ENCODE results near the gene SLC34A1.
A peak's percentile ranks its signal among the peaks of the same experiment; 100 is the strongest.
"Not testable (repeated sequence)": the region's sequence is repeated elsewhere in the genome, so short reads cannot be mapped to it uniquely, and the experiment has no call there.

Gene SLC34A1

GRCh38 chr5:177368869-177369644 lies 15.2 kb upstream of the SLC34A1 start:
- peak; percentile 9 to 13 for DNase-seq

- no peak for DNase-seq
Measured at GRCh38 chr5:177369645-177370440, 14.4 kb upstream of the SLC34A1 start.

GRCh38 chr5:177370488-177371119 lies 13.6 kb upstream of the SLC34A1 start:
- DNase-seq = no peak

GRCh38 chr5:177371120-177372033 lies 12.9 kb upstream of the SLC34A1 start:
- no peak for DNase-seq

- DNase-seq = peak; percentile 36 to 61
Measured at GRCh38 chr5:177372034-177372896, 12.0 kb upstream of the SLC34A1 start.

GRCh38 chr5:177372910-177373309 lies 11.3 kb upstream of the SLC34A1 start:
- no peak for DNase-seq

- no peak for DNase-seq
Measured at GRCh38 chr5:177373806-177374205, 10.4 kb upstream of the SLC34A1 start.

GRCh38 chr5:177374211-177374610 lies 10.0 kb upstream of the SLC34A1 start:
- DNase-seq = no peak

GRCh38 chr5:177375516-177375915 lies 8.7 kb upstream of the SLC34A1 start:
- DNase-seq = not testable (repeated sequence)

- no peak for DNase-seq
Measured at GRCh38 chr5:177376107-177376506, 8.1 kb upstream of the SLC34A1 start.

- no peak for DNase-seq
Measured at GRCh38 chr5:177377851-177378776, 6.1 kb upstream of the SLC34A1 start.

GRCh38 chr5:177378884-177379883 lies 5.0 kb upstream of the SLC34A1 start:
- no peak for DNase-seq

- no peak for DNase-seq
Measured at GRCh38 chr5:177380805-177381126, 3.5 kb upstream of the SLC34A1 start.

- DNase-seq = no peak
Measured at GRCh38 chr5:177382423-177383029, 1.7 kb upstream of the SLC34A1 start.

GRCh38 chr5:177383181-177383580 lies 1.1 kb upstream of the SLC34A1 start:
- DNase-seq = no peak

- DNase-seq = no peak
Measured at GRCh38 chr5:177385720-177386119, 1.5 kb downstream of the SLC34A1 start.

GRCh38 chr5:177386542-177386941 lies 2.3 kb downstream of the SLC34A1 start:
- DNase-seq = no peak

- DNase-seq = no peak
Measured at GRCh38 chr5:177387405-177387804, 3.2 kb downstream of the SLC34A1 start.

- DNase-seq = no peak
Measured at GRCh38 chr5:177388521-177389052, 4.4 kb downstream of the SLC34A1 start.

Measured in AML-193 (cell line).